ENCODE data around the gene BEGAIN. TPM values are rescaled to one million over a fixed set of nuclear protein-coding genes. Genes with fewer than 3 reads are reported as not detected.

The BEGAIN gene
- total RNA-seq, 1 donor from 2014 or later = 0.54 TPM

DNA sequence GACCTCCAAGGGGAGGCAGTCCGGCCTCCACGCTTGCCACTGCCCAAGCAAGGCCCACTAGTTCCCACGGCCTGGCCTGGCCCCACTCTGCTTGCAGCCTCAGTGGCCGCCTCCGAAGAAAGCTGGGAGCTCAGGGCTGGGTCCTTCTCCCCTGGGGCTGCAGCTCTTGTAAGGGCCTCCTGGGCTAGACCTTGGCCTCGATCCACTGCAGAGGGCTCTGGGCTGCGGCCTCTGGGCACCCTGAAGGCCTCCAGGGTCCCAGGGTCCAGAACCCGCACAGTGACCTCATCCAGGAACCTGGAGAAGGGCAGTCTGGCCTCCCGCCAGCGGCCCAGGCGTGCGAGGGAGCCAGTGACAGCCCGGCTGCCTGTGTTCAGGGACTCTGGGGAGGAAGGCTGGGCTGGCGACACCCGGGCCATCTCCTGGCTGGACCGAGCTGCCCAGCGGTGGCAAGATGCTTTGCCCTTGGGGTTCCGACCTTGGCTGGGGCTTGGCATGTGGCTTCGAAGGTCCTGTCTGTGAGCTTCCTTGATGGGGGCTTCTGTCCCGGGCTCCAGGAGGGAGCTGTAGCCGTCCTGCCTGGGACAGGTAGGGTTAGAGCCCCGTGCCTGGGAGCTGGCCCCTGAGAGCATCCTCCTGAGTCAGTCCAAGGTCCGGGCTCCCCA lies 9.8 kb downstream of the BEGAIN start:
- Mint-ChIP-seq H3K36me3 (ENCODE audit: low read depth, unreplicated experiment) (peaks cover 3% of the 10 kb centered on the region), H3K27me3 (ENCODE audit: low read depth, unreplicated experiment) (peaks cover 33% of the 10 kb centered on the region), H3K27ac (ENCODE audit: unreplicated experiment) (no peak overlapping the region), H3K9me3 (ENCODE audit: unreplicated experiment) (peaks cover 2% of the 10 kb centered on the region), H3K4me3 (ENCODE audit: unreplicated experiment) (no peak overlapping the region), H3K4me1 (ENCODE audit: low read depth, unreplicated experiment) (no peaks in the 10 kb centered on the region)
- no peak for FAIRE-seq
- Histone ChIP-seq H3K36me3 (ENCODE audit: insufficient read depth, low read length) (no peaks in the 10 kb centered on the region), H2AFZ (ENCODE audit: low read depth, low read length) (no peak overlapping the region), H3K79me2 (ENCODE audit: insufficient read depth, low read length) (no peaks in the 10 kb centered on the region), H3K27me3 (ENCODE audit: insufficient read depth, low read length) (no peaks in the 10 kb centered on the region), H3K4me1 (ENCODE audit: insufficient read depth, low read length) (no peaks in the 10 kb centered on the region), H3K4me2 (ENCODE audit: low read length) (no peak overlapping the region), H4K20me1 (ENCODE audit: insufficient read depth, low read length) (peaks cover 4% of the 10 kb centered on the region), H3K4me3 (ENCODE audit: insufficient read depth, low read depth, low read length) (no peak overlapping the region), H3K27ac (ENCODE audit: low read depth, low read length) (no peak overlapping the region), H3K9ac (ENCODE audit: low read length) (no peak overlapping the region), H3K9me3 (ENCODE audit: insufficient read depth, low read depth, low read length) (no peaks in the 10 kb centered on the region)
- TF ChIP-seq, protein P1, sequence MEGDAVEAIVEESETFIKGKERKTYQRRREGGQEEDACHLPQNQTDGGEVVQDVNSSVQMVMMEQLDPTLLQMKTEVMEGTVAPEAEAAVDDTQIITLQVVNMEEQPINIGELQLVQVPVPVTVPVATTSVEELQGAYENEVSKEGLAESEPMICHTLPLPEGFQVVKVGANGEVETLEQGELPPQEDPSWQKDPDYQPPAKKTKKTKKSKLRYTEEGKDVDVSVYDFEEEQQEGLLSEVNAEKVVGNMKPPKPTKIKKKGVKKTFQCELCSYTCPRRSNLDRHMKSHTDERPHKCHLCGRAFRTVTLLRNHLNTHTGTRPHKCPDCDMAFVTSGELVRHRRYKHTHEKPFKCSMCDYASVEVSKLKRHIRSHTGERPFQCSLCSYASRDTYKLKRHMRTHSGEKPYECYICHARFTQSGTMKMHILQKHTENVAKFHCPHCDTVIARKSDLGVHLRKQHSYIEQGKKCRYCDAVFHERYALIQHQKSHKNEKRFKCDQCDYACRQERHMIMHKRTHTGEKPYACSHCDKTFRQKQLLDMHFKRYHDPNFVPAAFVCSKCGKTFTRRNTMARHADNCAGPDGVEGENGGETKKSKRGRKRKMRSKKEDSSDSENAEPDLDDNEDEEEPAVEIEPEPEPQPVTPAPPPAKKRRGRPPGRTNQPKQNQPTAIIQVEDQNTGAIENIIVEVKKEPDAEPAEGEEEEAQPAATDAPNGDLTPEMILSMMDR (IDR thresholded peaks at IDR 0.05; ENCODE audit: insufficient read depth, low read depth, low read length) = no peak
- no peak for TF ChIP-seq EZH2 (IDR thresholded peaks at IDR 0.05; ENCODE audit: insufficient read depth, low read length)
- no peak for DNase-seq (ENCODE audit: low read depth)

DNA sequence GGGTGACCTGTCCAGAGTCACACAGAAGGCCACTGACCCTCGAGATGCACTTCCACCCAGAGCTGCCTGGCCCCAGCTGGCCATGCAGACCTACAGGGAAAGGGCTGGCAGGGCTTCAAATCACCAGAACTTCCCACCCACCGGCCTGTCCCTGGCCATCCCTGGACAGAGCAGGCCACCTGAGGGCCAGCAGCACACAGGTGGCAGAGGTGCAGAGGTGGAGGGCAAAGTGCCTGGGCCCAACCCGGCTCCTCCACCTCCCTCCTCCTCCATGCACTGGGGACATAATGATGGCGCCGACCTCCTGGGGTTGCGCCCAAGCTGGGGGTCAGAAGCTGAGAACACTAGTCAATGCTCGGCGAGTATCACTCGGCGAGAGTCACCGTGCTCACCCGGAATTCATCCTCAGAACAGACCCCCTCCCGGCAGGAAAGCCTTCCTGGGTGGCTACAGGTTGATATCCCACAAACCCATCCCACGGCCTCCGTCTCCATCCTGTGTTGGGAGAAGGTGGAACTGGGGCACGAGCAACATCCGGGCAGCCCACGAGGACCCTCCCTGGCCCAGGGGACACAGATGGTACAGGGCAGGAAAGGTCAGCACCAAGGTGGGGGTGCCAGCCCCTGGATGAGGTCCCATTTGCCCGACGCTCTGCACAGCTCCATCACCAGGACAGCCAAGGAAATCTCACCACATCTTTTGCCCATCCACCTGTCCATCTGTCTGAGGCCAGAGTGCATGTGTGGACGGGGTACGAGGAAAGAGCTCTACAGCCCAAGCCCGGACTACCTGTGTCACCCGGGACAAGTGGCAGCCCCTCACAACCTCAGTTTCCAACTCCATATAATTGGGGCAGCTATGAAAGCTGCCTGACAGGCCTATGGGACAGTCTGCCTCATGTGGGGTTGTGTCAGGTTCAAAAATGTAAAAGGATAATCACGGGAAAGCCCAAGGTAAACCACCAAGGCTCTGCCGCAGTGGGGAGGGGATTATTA lies 10.8 kb downstream of the BEGAIN start:
- Histone ChIP-seq H3K4me1 (ENCODE audit: insufficient read depth, low read length) (no peaks in the 10 kb centered on the region), H3K9me3 (ENCODE audit: insufficient read depth, low read depth, low read length) (no peaks in the 10 kb centered on the region), H3K4me2 (ENCODE audit: low read length) (no peak overlapping the region), H3K36me3 (ENCODE audit: insufficient read depth, low read length) (no peaks in the 10 kb centered on the region), H4K20me1 (ENCODE audit: insufficient read depth, low read length) (peaks cover 4% of the 10 kb centered on the region), H3K27me3 (ENCODE audit: insufficient read depth, low read length) (no peaks in the 10 kb centered on the region), H3K79me2 (ENCODE audit: insufficient read depth, low read length) (no peaks in the 10 kb centered on the region), H3K4me3 (ENCODE audit: insufficient read depth, low read depth, low read length) (no peak overlapping the region), H2AFZ (ENCODE audit: low read depth, low read length) (no peak overlapping the region), H3K27ac (ENCODE audit: low read depth, low read length) (no peak overlapping the region), H3K9ac (ENCODE audit: low read length) (no peak overlapping the region)
- peaks cover 2% of the 10 kb centered on the region for H3K9me3 Mint-ChIP-seq (ENCODE audit: unreplicated experiment)
- H3K4me1 Mint-ChIP-seq (ENCODE audit: low read depth, unreplicated experiment) = no peaks in the 10 kb centered on the region
- H3K27ac Mint-ChIP-seq (ENCODE audit: unreplicated experiment) = no peak overlapping the region
- peaks cover 35% of the 10 kb centered on the region for H3K27me3 Mint-ChIP-seq (ENCODE audit: low read depth, unreplicated experiment)
- no peak for DNase-seq (ENCODE audit: low read depth)
- TF ChIP-seq, protein P1 (IDR thresholded peaks at IDR 0.05; ENCODE audit: insufficient read depth, low read depth, low read length) = no peak
- TF ChIP-seq EZH2 (IDR thresholded peaks at IDR 0.05; ENCODE audit: insufficient read depth, low read length) = no peak
- peaks cover 3% of the 10 kb centered on the region for H3K36me3 Mint-ChIP-seq (ENCODE audit: low read depth, unreplicated experiment)
- no peak overlapping the region for H3K4me3 Mint-ChIP-seq (ENCODE audit: unreplicated experiment)
- no peak for FAIRE-seq

Measured in astrocyte (in vitro differentiated cells and primary cell).